Measurements from ENCODE around the gene LRRC32. TPM values are rescaled to one million over a fixed set of nuclear protein-coding genes. Genes with fewer than 3 reads are reported as not detected.
A peak's percentile ranks its signal among the peaks of the same experiment; 100 is the strongest.

LRRC32 gene
- total RNA-seq, 1 experiment from 2014 or later: not detected

DNA sequence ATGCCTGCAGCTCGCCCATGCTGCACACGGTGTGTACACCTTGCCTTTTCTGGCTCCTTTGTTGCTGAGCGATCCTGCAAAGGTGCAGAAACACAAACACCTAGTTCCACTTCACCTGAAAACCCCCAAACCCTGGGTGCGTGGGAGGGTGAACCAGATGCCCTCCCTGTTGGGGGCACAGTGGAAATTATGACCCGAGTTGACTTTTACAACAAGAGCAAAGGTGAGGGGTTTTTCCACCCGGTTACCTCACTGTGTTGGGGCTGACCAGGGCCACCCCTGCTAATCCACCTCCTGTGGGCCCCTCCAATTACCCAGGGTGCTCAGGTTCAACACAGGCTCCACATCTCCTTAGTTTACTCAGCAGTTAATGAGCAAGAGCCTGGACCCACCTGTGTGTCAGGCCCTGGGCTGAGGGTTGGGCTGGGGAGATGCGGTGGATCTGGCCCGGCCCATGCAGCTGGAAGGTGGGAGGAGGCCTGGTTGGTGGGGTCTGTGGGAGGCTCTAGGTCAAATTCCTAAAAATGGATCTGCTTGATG is 42.1 kb downstream of the LRRC32 start:
- peaks cover under 1% of the 10 kb centered on the region; the same call in 1 of the 2 replicates for H3K4me1 ChIP-seq (ENCODE audit: insufficient read depth, low read length)
- intact Hi-C loops (cut with micrococcal nuclease): no loop called here
- ChIA-PET POLR2A (ENCODE audit: unreplicated experiment) (interaction anchor here (0.6 kb wide), 1 partner anchor 1265 kb away, joined by 7 read pairs; no protein-coding TSS in a partner anchor), CTCF (no interaction called here)
- no peak overlapping the region for H2AFZ ChIP-seq (ENCODE audit: low read length)
- no peak overlapping the region for H3K9ac ChIP-seq (ENCODE audit: low read length)
- no peak for TF ChIP-seq CTCF (conservative IDR thresholded peaks at IDR 0.05; ENCODE audit: low read depth, low read length)
- H3K4me2 ChIP-seq (ENCODE audit: low read length): no peak overlapping the region
- no peak for DNase-seq
- H4K20me1 ChIP-seq (ENCODE audit: low read length): no peaks in the 10 kb centered on the region
- no peaks in the 10 kb centered on the region for H3F3A ChIP-seq (ENCODE audit: low read length, unreplicated experiment)
- H3K27ac ChIP-seq (ENCODE audit: low read length): no peak overlapping the region
- no peaks in the 10 kb centered on the region for H3K9me2 ChIP-seq (replicated peaks; ENCODE audit: low read length)
- H3K79me2 ChIP-seq (ENCODE audit: low read length): no peaks in the 10 kb centered on the region
- no peaks in the 10 kb centered on the region for H3K27me3 ChIP-seq (ENCODE audit: low read length)
- no peak for ATAC-seq
- peaks cover 4% of the 10 kb centered on the region; the same call in 1 of the 2 replicates for H3K9me3 ChIP-seq (ENCODE audit: low read length)
- H3K36me3 ChIP-seq (ENCODE audit: low read depth, low read length): no peaks in the 10 kb centered on the region
- H3K4me3 ChIP-seq (ENCODE audit: low read length): no peak overlapping the region
- BruUV-seq (replicated peaks): no TSS peak

DNA sequence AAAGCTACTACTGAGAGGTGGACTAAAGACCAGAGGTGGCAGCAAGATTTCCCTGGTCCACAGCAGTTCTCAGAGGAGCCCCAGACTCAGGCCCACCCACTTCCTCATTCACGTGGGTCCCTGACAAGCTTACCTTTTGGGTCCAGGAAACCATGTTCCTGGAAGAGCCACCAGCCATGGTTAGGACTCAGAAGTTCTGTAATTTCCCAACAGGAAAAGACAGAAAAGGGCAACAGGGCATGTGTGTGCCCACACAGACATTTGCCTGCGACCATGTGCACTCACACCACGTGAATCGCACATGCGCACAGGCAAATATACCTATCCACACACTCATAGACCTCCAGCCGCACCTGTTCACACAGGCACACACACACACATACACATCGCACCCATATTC is 42.9 kb downstream of the LRRC32 start:
- DNase-seq (no peak), ATAC-seq (no peak)
- no peak overlapping the region for H2AFZ ChIP-seq (ENCODE audit: low read length)
- peaks cover 4% of the 10 kb centered on the region; the same call in 1 of the 2 replicates for H3K9me3 ChIP-seq (ENCODE audit: low read length)
- H3K9me2 ChIP-seq (replicated peaks; ENCODE audit: low read length): no peaks in the 10 kb centered on the region
- BruUV-seq (replicated peaks): no TSS peak
- TF ChIP-seq EZH2phosphoT487 (IDR thresholded peaks at IDR 0.05; ENCODE audit: borderline replicate concordance, low read length) (no peak), CTCF (conservative IDR thresholded peaks at IDR 0.05; ENCODE audit: low read depth, low read length) (no peak), EZH2 (IDR thresholded peaks at IDR 0.05; ENCODE audit: low read length, unreplicated experiment) (no peak)
- H3K27me3 ChIP-seq (ENCODE audit: low read length): no peaks in the 10 kb centered on the region
- H3K36me3 ChIP-seq (ENCODE audit: low read depth, low read length): no peaks in the 10 kb centered on the region
- peaks cover 4% of the 10 kb centered on the region; the same call in 1 of the 2 replicates for H3K4me1 ChIP-seq (ENCODE audit: insufficient read depth, low read length)
- intact Hi-C loops (cut with micrococcal nuclease): no loop called here
- H3K79me2 ChIP-seq (ENCODE audit: low read length): no peaks in the 10 kb centered on the region
- H3K9ac ChIP-seq (ENCODE audit: low read length): no peak overlapping the region
- H3K27ac ChIP-seq (ENCODE audit: low read length): no peak overlapping the region
- no peaks in the 10 kb centered on the region for H4K20me1 ChIP-seq (ENCODE audit: low read length)
- ChIA-PET POLR2A (ENCODE audit: unreplicated experiment) (no interaction called here), CTCF (no interaction called here)
- H3K4me2 ChIP-seq (ENCODE audit: low read length): no peak overlapping the region
- no peaks in the 10 kb centered on the region for H3F3A ChIP-seq (ENCODE audit: low read length, unreplicated experiment)
- no peak overlapping the region for H3K4me3 ChIP-seq (ENCODE audit: low read length)

DNA sequence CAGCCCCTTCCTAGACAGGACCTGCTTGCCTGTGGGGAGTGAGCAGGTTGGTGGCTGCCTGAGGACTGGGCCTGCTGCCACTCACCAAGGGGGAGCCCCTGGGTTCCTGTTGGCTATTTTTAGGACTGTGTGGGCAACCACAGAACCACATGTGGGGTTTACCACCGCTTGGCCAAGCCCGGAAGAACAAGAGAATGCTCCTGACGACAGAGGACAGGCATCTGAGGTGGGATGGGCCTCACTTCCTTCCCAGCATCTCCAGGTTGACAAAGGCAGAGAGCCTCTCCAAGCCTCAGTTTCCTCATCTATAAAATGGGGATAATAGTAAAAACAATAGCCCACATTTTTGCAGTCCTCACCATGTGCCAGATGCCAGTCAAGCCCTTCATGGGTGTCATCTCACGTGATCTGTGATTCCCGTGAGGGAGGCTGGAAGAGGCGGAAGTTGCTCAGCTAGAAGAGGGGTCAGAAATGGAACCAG is 43.6 kb downstream of the LRRC32 start:
- H3K9me2 ChIP-seq (replicated peaks; ENCODE audit: low read length): no peaks in the 10 kb centered on the region
- H3K4me1 ChIP-seq (ENCODE audit: insufficient read depth, low read length): peaks cover 4% of the 10 kb centered on the region; the same call in 1 of the 2 replicates
- no peaks in the 10 kb centered on the region for H3K36me3 ChIP-seq (ENCODE audit: low read depth, low read length)
- intact Hi-C loops (cut with micrococcal nuclease): no loop called here
- H3K27ac ChIP-seq (ENCODE audit: low read length): no peak overlapping the region
- no peaks in the 10 kb centered on the region for H3K79me2 ChIP-seq (ENCODE audit: low read length)
- H3K4me3 ChIP-seq (ENCODE audit: low read length): no peak overlapping the region
- no peak overlapping the region for H2AFZ ChIP-seq (ENCODE audit: low read length)
- H3K9me3 ChIP-seq (ENCODE audit: low read length): peaks cover 4% of the 10 kb centered on the region; the same call in 1 of the 2 replicates
- H3K4me2 ChIP-seq (ENCODE audit: low read length): no peak overlapping the region
- DNase-seq: peak; percentile 16
- ChIA-PET CTCF (no interaction called here), POLR2A (ENCODE audit: unreplicated experiment) (no interaction called here)
- H3K27me3 ChIP-seq (ENCODE audit: low read length): no peaks in the 10 kb centered on the region
- BruUV-seq (replicated peaks): no TSS peak
- TF ChIP-seq EZH2 (IDR thresholded peaks at IDR 0.05; ENCODE audit: low read length, unreplicated experiment): no peak
- TF ChIP-seq EZH2phosphoT487 (IDR thresholded peaks at IDR 0.05; ENCODE audit: borderline replicate concordance, low read length): no peak
- no peak for TF ChIP-seq CTCF (conservative IDR thresholded peaks at IDR 0.05; ENCODE audit: low read depth, low read length)
- no peak overlapping the region for H3K9ac ChIP-seq (ENCODE audit: low read length)
- no peaks in the 10 kb centered on the region for H3F3A ChIP-seq (ENCODE audit: low read length, unreplicated experiment)
- H4K20me1 ChIP-seq (ENCODE audit: low read length): no peaks in the 10 kb centered on the region
- no peak for ATAC-seq

Data from PC-3 (cell line).